Activated CD4-positive, alpha-beta memory T cell treated with anti-CD3 and anti-CD28 coated beads for 36 hours (primary cell): Measurements from ENCODE around the gene SLC8A2. TPM values are rescaled to one million over a fixed set of nuclear protein-coding genes. Genes with fewer than 3 reads are reported as not detected.

Experiments used
- CTCF ChIA-PET: fragments of 350-600 bp; sonication (Branson Sonifier 250); formaldehyde crosslinking; loops from one replicate; lab custom pipeline; 2021; ENCODE audit warnings: antibody characterized with exemption, inconsistent platforms; lab: Charles Lee
- POLR2A ChIA-PET: fragments of 350-600 bp; sonication (Branson Sonifier 250); formaldehyde crosslinking; loops from one replicate; lab custom pipeline; 2021; ENCODE audit warnings: antibody characterized with exemption; lab: Charles Lee
- DNase-seq: peaks from one replicate; pipeline ENCODE4 v3.0.0-alpha.2; 2020
- H3K27ac Mint-ChIP-seq: one replicate; pipeline ENCODE4 v1.8.0; 2021; ENCODE audit warnings: mixed read lengths
- H3K27me3 Mint-ChIP-seq: one replicate; pipeline ENCODE4 v1.8.0; 2021; ENCODE audit warnings: mixed read lengths
- H3K36me3 Mint-ChIP-seq: one replicate; pipeline ENCODE4 v1.8.0; 2021; ENCODE audit warnings: mixed read lengths
- H3K4me1 Mint-ChIP-seq: one replicate; pipeline ENCODE4 v1.8.0; 2021; ENCODE audit warnings: low read depth, mixed read lengths
- H3K4me3 Mint-ChIP-seq: one replicate; pipeline ENCODE4 v1.8.0; 2021; ENCODE audit warnings: mild to moderate bottlenecking, mixed read lengths
- H3K9me3 Mint-ChIP-seq: one replicate; pipeline ENCODE4 v1.8.0; 2021; ENCODE audit warnings: mixed read lengths
- intact Hi-C: fragments of 100-400 bp; cut with micrococcal nuclease; formaldehyde crosslinking; loops from one replicate; pipeline ENCODE4 v1.15.1; 2023
- total RNA-seq, 2 experiments: library from RNA; stranded (reverse); gene quantifications; one replicate each; pipeline ENCODE4 v1.2.3, GENCODE V29; 2021

The SLC8A2 gene
- total RNA-seq, 2 experiments from 2014 or later, result 0.14 TPM; not detected in 1

DNA sequence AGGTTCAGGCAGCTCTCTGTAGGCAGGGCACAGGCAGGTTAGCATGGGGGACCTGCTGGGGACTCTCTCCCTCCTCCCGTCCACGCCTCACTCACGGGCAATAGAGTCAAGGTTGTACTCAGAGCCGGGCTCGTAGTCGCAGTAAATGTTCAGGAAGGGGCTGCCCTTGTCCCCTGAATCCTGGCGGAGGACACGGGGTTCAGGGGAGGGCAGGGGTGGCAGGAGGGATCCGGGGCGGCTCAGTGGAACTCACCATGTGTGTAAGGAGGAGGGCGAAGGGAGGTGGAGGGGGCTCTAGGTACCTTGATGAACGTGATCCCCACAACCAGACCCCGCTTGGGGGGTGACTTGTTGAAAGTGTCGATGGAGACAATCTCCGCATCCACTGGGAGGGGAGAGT is 11.5 kb upstream of the SLC8A2 start:
- DNase-seq, result no peak
- intact Hi-C loops, result no loop called here
- H3K4me3 Mint-ChIP-seq, result peak overlapping the region; percentile 95

DNA sequence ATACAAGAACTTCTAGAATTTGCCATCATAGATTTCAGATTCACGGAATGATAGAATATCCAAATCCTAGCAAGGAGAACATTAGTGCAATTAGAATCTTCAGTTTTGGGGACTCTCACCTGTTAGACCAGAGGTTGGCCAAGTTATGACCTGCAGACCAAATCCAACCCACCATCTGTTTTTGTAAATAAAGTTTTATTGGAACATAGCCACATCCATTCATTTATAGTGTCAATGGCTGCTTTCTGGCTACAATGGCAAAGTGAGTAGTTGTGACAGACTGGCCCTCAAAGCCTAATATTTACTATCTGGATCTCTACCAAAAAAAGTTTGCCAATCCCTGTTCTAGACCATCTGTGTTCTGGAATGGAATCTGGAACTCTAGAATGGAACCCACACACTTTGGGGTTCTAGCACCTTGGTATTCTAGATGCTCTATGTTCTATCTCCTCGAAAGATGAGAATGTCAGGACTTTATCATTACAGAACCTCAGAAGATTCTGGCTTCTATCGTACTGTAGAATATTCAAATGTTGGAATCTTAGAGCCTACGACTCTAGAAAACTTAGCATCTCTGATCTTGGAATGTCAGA is 9.9 kb upstream of the SLC8A2 start:
- Mint-ChIP-seq H3K4me1 (peaks cover 19% of the 10 kb centered on the region), H3K36me3 (peaks cover 3% of the 10 kb centered on the region), H3K27me3 (no peaks in the 10 kb centered on the region), H3K4me3 (no peak overlapping the region), H3K27ac (no peak overlapping the region), H3K9me3 (no peaks in the 10 kb centered on the region)
- DNase-seq, result no peak
- CTCF ChIA-PET, result interaction anchor here (3.8 kb wide), 1 partner anchor 46 kb away, joined by 71 read pairs; no protein-coding TSS in a partner anchor
- POLR2A ChIA-PET, result interaction anchor here (0.9 kb wide), 1 partner anchor 41 kb away, joined by 3 read pairs; no protein-coding TSS in a partner anchor
- intact Hi-C loops, result no loop called here

More for the DNA sequence above, 11.5 kb upstream of the SLC8A2 start:
- Mint-ChIP-seq H3K27me3 (no peaks in the 10 kb centered on the region), H3K9me3 (no peaks in the 10 kb centered on the region), H3K4me1 (peaks cover 20% of the 10 kb centered on the region), H3K27ac (no peak overlapping the region), H3K36me3 (peaks cover 3% of the 10 kb centered on the region)
- CTCF ChIA-PET, result interaction anchor here (1.0 to 3.8 kb wide), 14 partner anchors 8 to 260 kb away, joined by 3 to 71 read pairs (median 6); partner anchors contain the start of genes DHX34 and NAPA
- POLR2A ChIA-PET, result interaction anchor here (0.6 to 1.7 kb wide), 6 partner anchors 9 to 227 kb away, joined by 3 to 7 read pairs (median 4); partner anchors contain the start of gene CCDC9

DNA sequence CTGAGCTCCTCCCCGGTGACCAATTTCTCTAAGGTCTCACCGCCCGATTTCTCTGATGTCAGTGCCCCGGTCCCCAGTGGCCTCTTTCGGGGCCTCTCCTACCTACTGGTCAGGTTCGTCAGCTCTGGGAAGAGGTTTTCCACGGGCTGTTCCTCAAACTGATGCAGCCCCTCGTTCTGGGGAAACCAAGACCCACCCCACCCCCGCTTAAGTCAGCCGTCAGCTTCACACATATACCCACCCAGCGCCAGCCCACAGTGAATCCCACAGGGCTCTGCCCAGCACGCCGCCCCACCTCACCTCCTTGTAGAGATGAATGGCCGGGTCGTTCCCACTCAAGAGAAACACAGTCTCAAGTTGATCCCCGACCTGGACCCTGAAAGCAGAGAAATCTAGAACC is 9.0 kb upstream of the SLC8A2 start:
- H3K27ac Mint-ChIP-seq, result no peak overlapping the region
- H3K4me1 Mint-ChIP-seq, result peaks cover 14% of the 10 kb centered on the region
- ChIA-PET CTCF (no interaction called here), POLR2A (interaction anchor here (0.9 kb wide), 1 partner anchor 40 kb away, joined by 3 read pairs; no protein-coding TSS in a partner anchor)
- H3K27me3 Mint-ChIP-seq, result no peaks in the 10 kb centered on the region
- DNase-seq, result no peak
- peaks cover 3% of the 10 kb centered on the region for H3K36me3 Mint-ChIP-seq
- intact Hi-C loops, result no loop called here
- H3K4me3 Mint-ChIP-seq, result no peak overlapping the region
- H3K9me3 Mint-ChIP-seq, result no peaks in the 10 kb centered on the region

DNA sequence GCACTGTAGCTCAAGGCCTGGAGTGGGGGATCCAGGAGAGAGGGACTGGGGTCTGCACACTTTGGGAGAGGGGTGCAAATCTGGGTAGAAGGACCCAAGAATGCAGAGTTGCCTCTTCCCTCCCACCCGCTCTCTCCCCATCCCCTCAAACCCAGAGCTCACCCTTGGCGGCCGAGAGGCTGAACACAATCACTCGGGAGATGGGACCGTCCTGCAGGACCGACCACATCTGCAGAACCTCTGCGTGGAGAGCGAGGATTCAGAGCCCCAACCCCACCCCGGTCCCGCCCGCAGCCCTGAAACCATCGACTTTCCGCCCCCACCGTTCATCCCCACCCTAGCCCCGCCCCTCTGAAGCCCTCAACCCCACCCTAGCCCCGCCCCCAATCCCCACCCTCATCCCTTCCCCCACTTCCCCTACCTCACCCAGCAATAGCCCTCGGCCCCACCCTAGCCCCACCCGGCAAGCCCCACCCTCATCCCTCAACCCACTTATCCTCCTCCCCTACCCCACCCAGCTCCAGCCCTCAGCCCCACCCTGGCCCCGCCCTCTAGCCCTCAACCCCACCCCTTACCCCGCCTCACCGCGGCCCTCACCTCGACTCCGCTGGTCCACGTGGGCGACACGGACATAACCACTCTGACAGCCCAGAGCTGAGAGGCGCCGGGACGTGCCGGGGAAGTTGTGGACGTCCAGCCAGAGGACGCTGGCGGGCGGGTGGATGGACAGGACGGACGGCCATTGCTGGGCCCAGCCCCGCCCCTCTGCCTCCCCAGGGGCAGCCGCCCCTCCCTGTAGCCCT is 8.2 kb upstream of the SLC8A2 start:
- H3K9me3 Mint-ChIP-seq, result no peaks in the 10 kb centered on the region
- no peak overlapping the region for H3K4me3 Mint-ChIP-seq
- H3K36me3 Mint-ChIP-seq, result no peaks in the 10 kb centered on the region
- H3K27ac Mint-ChIP-seq, result no peak overlapping the region
- peaks cover 6% of the 10 kb centered on the region for H3K4me1 Mint-ChIP-seq
- intact Hi-C loops, result no loop called here
- H3K27me3 Mint-ChIP-seq, result no peaks in the 10 kb centered on the region
- ChIA-PET CTCF (interaction anchor here (0.8 kb wide), 1 partner anchor 43 kb away, joined by 3 read pairs; no protein-coding TSS in a partner anchor), POLR2A (no interaction called here)
- DNase-seq, result no peak

DNA sequence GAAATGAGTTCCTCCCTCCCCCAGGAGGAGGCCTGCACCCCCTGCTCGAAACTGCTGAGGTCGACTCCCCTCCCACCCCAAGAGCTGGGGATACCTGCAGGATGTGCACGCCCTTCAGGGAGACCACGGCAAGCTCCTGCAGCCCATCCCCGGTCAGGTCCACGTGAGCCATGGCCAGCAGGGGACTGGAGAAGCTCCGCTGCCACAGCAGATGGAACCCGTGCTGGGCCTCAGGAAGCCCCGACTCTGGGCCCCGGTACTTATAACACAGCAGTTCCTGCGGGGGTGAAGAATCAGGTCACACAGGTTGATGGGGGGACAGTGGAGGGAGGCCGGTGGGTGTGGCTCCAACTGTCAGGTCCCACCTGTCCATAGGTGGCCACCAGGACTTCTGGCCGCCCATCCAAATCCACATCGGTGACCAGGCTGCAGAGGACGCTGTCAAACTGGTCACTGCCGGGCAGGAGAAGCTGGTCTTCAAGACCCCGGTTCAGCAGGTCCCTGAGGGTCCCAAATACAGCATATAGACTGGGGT is 4.8 kb upstream of the SLC8A2 start:
- Mint-ChIP-seq H3K9me3 (no peaks in the 10 kb centered on the region), H3K27ac (no peak overlapping the region), H3K27me3 (peaks cover 11% of the 10 kb centered on the region), H3K4me1 (peaks cover 3% of the 10 kb centered on the region), H3K36me3 (no peaks in the 10 kb centered on the region), H3K4me3 (no peak overlapping the region)
- DNase-seq, result no peak
- ChIA-PET CTCF (interaction anchor here (0.7 to 2.4 kb wide), 2 partner anchors 7 to 73 kb away, joined by 3 to 10 read pairs; partner anchors contain the start of gene KPTN), POLR2A (no interaction called here)
- intact Hi-C loops, result no loop called here

DNA sequence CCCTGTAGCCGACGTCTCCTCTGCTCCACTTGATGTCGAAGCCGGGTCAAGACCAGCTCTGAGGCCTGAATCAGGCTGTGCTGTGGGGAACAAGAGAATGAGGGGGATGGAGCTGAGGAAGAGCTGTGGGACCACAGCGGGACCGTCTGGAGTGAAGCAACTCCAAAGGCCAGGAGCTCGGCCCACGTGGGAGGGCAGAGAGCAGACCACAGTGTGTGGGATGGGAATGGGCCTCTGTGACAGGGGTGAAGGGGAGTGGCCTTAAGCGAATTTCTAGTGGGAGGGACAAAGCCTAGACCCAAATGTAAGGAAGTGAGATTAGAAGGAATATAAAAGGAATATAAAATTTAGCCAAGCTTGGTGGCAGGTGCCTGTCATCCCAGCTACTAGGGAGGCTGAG is 3.8 kb upstream of the SLC8A2 start:
- H3K9me3 Mint-ChIP-seq, result no peaks in the 10 kb centered on the region
- ChIA-PET CTCF (interaction anchor here (2.0 to 2.4 kb wide), 2 partner anchors 8 to 39 kb away, joined by 8 to 10 read pairs; partner anchors contain the start of gene KPTN), POLR2A (no interaction called here)
- no peak for DNase-seq
- H3K27me3 Mint-ChIP-seq, result peaks cover 19% of the 10 kb centered on the region
- no peak overlapping the region for H3K4me3 Mint-ChIP-seq
- no peak overlapping the region for H3K27ac Mint-ChIP-seq
- intact Hi-C loops, result no loop called here
- peaks cover 8% of the 10 kb centered on the region for H3K4me1 Mint-ChIP-seq
- no peaks in the 10 kb centered on the region for H3K36me3 Mint-ChIP-seq

DNA sequence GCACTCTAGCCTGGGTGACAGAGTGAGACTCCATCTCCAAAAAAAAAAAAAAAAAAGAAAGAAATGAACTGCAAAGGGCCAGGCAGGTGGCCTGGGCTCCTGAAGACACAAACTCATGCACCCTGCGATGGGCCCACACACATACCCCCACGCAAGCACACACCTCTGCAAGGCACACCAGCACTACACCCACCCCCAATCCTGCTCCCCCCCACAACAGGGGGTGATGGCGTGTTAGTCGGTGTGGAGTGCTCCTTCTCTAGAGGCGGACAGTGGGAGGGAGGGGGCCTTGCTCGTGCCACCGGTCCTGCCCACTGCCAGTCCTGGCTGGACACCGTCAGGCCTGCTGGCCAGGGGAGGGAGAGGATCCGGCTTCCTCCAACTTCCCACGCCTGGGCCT is 1.6 kb upstream of the SLC8A2 start:
- no peak for DNase-seq
- no peaks in the 10 kb centered on the region for H3K36me3 Mint-ChIP-seq
- ChIA-PET POLR2A (interaction anchor here (2.7 kb wide), 1 partner anchor 11 kb away, joined by 7 read pairs; the partner anchor contains the start of gene KPTN), CTCF (no interaction called here)
- intact Hi-C loops, result no loop called here
- H3K4me3 Mint-ChIP-seq, result no peak overlapping the region
- H3K27ac Mint-ChIP-seq, result no peak overlapping the region
- H3K9me3 Mint-ChIP-seq, result no peaks in the 10 kb centered on the region
- peaks cover 39% of the 10 kb centered on the region for H3K27me3 Mint-ChIP-seq
- peaks cover 9% of the 10 kb centered on the region for H3K4me1 Mint-ChIP-seq

DNA sequence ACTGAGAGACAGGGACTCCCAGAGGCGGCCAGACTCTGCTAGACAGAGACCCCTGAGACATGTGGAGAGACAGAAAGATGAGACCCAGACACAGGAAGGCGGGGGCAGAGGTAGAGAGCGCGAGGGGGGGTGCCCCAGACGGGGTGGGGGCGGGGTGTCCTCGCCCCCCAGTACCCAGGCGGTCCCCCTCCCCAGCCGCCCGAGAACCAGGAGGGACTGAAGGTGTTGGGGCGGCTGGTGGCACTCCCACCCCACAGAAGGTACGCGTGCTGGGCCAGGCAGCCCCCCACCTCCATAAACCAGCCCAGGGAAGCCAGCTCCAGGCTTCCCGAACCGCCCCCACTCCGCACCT is 336 bp downstream of the SLC8A2 start:
- intact Hi-C loops, result loop anchor here (1.0 kb wide), 1 partner anchor 21 kb away; no protein-coding TSS in a partner anchor
- Mint-ChIP-seq H3K9me3 (no peaks in the 10 kb centered on the region), H3K27ac (no peak overlapping the region), H3K4me3 (no peak overlapping the region), H3K27me3 (peaks cover 45% of the 10 kb centered on the region), H3K36me3 (no peaks in the 10 kb centered on the region), H3K4me1 (peaks cover 9% of the 10 kb centered on the region)
- no peak for DNase-seq
- ChIA-PET CTCF (no interaction called here), POLR2A (no interaction called here)

DNA sequence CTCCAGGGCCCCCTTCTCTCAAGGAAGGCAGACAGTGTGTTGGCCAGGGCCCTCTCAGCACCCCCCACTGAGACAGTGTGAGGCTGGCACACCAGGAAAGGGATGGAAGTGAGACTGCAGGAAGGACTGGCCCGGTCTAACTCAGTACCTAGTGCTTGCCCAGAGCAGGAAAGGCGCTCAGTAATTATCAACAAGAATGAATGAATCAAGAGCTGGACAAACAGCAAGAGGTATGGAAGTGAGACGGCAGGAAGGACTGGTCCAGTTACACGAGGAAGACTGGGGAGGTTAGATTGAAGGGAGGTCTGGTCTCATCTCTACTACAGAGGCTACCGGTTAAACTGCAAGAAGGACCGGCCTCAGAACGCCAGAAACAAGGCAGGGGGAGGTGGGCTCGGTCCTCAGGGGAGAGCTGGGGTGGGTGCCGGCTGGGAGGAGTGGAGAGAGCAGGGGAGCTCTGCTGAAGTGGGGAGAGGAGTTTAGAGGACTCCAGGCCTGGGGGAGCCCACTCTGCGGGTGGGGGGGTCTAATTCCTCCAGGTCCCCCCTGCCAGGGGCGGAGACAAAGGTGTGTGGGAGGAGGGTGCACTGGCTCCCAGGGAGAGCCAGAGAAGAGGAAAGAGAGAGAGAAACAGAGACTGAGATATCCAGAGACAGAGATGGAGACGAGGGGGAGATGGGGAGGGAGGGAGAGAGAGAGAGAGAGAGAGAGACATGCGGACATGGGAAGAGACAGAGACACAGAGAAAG is 1.1 kb downstream of the SLC8A2 start:
- DNase-seq, result no peak
- H3K9me3 Mint-ChIP-seq, result no peaks in the 10 kb centered on the region
- CTCF ChIA-PET, result no interaction called here
- H3K4me3 Mint-ChIP-seq, result no peak overlapping the region
- intact Hi-C loops, result loop anchor here (1.0 kb wide), 1 partner anchor 20 kb away; no protein-coding TSS in a partner anchor
- POLR2A ChIA-PET, result no interaction called here
- no peaks in the 10 kb centered on the region for H3K36me3 Mint-ChIP-seq
- H3K4me1 Mint-ChIP-seq, result peaks cover 9% of the 10 kb centered on the region
- no peak overlapping the region for H3K27ac Mint-ChIP-seq
- peaks cover 49% of the 10 kb centered on the region for H3K27me3 Mint-ChIP-seq

DNA sequence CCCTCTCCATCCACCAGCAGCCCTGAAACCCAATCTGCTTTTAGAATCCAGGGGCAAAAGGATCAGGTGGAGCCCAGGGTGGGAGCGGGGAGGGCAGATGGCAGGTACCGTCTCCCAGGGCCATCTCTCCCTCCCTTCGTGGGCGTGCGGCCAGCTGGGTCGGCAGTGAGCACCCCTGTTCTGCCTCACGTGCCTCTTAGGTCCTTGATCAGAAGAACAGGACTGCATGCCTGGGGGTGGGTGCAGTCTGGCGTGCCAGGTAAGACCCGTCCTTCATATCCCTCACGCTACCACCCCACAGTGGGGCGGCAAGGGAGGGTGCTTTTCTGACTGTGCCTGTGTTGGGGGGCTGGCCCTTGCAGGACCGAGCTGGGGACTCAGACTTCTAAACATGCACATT is 2.0 kb downstream of the SLC8A2 start:
- POLR2A ChIA-PET, result no interaction called here
- H3K36me3 Mint-ChIP-seq, result no peaks in the 10 kb centered on the region
- CTCF ChIA-PET, result no interaction called here
- H3K9me3 Mint-ChIP-seq, result no peaks in the 10 kb centered on the region
- H3K27me3 Mint-ChIP-seq, result peaks cover 50% of the 10 kb centered on the region
- H3K27ac Mint-ChIP-seq, result no peak overlapping the region
- peaks cover 9% of the 10 kb centered on the region for H3K4me1 Mint-ChIP-seq
- intact Hi-C loops, result no loop called here
- no peak for DNase-seq
- no peak overlapping the region for H3K4me3 Mint-ChIP-seq

DNA sequence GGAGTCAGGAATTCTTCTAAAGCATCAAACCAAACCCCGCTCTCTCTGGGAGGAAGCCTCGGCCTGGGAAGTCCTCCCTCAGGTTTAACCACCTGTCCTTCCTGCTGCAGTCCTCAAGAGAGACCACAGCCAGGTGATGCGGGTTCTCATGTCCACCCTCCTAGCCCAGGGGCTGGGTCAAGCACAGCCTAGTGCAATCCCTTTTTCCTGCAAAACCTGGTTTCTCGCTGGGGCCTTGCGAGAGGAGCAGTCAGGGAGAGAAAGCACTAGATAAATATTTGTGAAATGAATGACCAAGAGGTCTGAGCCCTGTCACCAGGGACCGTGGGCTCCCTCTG is 2.4 kb downstream of the SLC8A2 start:
- H3K9me3 Mint-ChIP-seq, result no peaks in the 10 kb centered on the region
- H3K36me3 Mint-ChIP-seq, result no peaks in the 10 kb centered on the region
- ChIA-PET POLR2A (no interaction called here), CTCF (no interaction called here)
- H3K4me1 Mint-ChIP-seq, result peaks cover 9% of the 10 kb centered on the region
- DNase-seq, result no peak
- H3K27me3 Mint-ChIP-seq, result peaks cover 50% of the 10 kb centered on the region
- H3K4me3 Mint-ChIP-seq, result no peak overlapping the region
- no peak overlapping the region for H3K27ac Mint-ChIP-seq
- intact Hi-C loops, result no loop called here
